Panc1 (cell line): ENCODE data around the gene SLC22A15. TPM values are rescaled to one million over a fixed set of nuclear protein-coding genes. Genes with fewer than 3 reads are reported as not detected.

Experiments
- ATAC-seq: fragments of 200-7000 bp; cut with Tn5 transposase; 2 replicates; pipeline ENCODE4 v1.9.1; 2020; ENCODE audit warnings: mild to moderate bottlenecking, moderate library complexity
- BruUV-seq: library from RNA; stranded (reverse); fragments of 400-500 nt; replicated peaks from 2 replicates; lab custom pipeline; 2021; lab: Mats Ljungman, UMichigan
- CTCF ChIA-PET: fragments of 300-600 bp; sonication (Branson Sonifier 250); formaldehyde crosslinking; loops from one replicate; lab custom pipeline; 2022; ENCODE audit warnings: antibody characterized with exemption; lab: Charles Lee
- POLR2A ChIA-PET: fragments of 300-600 bp; sonication (Branson Sonifier 250); formaldehyde crosslinking; loops from one replicate; lab custom pipeline; 2022; ENCODE audit warnings: antibody characterized with exemption; lab: Charles Lee
- DNase-seq: peaks from one replicate; pipeline ENCODE4 v3.0.0-alpha.2; 2010; ENCODE audit warnings: low read depth, low spot score
- H3K27ac ChIP-seq: 2 replicates; pipeline ENCODE4 v1.5.1; 2011; ENCODE audit warnings: mild to moderate bottlenecking, low read length, inconsistent platforms
- H3K27me3 ChIP-seq: fragments of 200-500 bp; sonication (Bioruptor generic); 2 replicates; pipeline ENCODE4 v1.6.0; 2014; ENCODE audit warnings: low read length, inconsistent platforms; ENCODE audit not compliant: control insufficient read depth, insufficient read depth
- H3K36me3 ChIP-seq: fragments of 200-500 bp; sonication (Bioruptor generic); 2 replicates; pipeline ENCODE4 v1.5.1; 2014; ENCODE audit warnings: inconsistent platforms, mild to moderate bottlenecking, low read length, moderate library complexity; ENCODE audit not compliant: control insufficient read depth, insufficient read depth
- H3K4me1 ChIP-seq: 2 replicates; pipeline ENCODE4 v1.5.1; 2011; ENCODE audit warnings: inconsistent platforms, mild to moderate bottlenecking, low read length, moderate library complexity; ENCODE audit not compliant: control insufficient read depth, insufficient read depth
- H3K4me3 ChIP-seq, 2 experiments: 2 replicates each; pipeline ENCODE4 v1.5.1; 2011 to 2012; ENCODE audit warnings: low read depth in 2 of 2, low read length in 2 of 2, mild to moderate bottlenecking in 2 of 2, inconsistent platforms in 1 of 2, moderate library complexity in 1 of 2
- H3K9me3 ChIP-seq: fragments of 200-500 bp; sonication (Bioruptor generic); 2 replicates; pipeline ENCODE4 v1.5.1; 2014; ENCODE audit warnings: low read depth, mild to moderate bottlenecking, inconsistent platforms, low read length, moderate library complexity; ENCODE audit not compliant: control insufficient read depth, insufficient read depth
- CTCF ChIP-seq: fragments of 450-650 bp; IDR thresholded peaks from 2 replicates; pipeline ENCODE4 v1.5.1; 2017; ENCODE audit warnings: mild to moderate bottlenecking
- POLR2AphosphoS5 ChIP-seq: IDR thresholded peaks from 2 replicates; pipeline ENCODE4 v1.6.1; 2012; ENCODE audit warnings: mild to moderate bottlenecking, low read depth, low read length, moderate library complexity
- REST ChIP-seq, 2 experiments: IDR thresholded peaks; 2 replicates each; pipeline ENCODE4 v1.6.1; 2011 to 2012; ENCODE audit warnings: low read depth in 2 of 2, control low read depth in 1 of 2, low read length in 1 of 2, mild to moderate bottlenecking in 1 of 2, moderate library complexity in 1 of 2; ENCODE audit not compliant: insufficient read depth in 1 of 2
- SIN3A ChIP-seq: IDR thresholded peaks from 2 replicates; pipeline ENCODE4 v1.6.1; 2012; ENCODE audit warnings: low read depth, mild to moderate bottlenecking, low read length, moderate library complexity, borderline replicate concordance; ENCODE audit not compliant: insufficient read depth
- TCF7L2 ChIP-seq: IDR thresholded peaks from 2 replicates; pipeline ENCODE4 v1.6.1; 2011; ENCODE audit warnings: mild to moderate bottlenecking, low read depth, low read length, inconsistent platforms
- in situ Hi-C: cut with HindIII; loops from 2 replicates; pipeline ENCODE4 v1.10.0; 2016; ENCODE audit warnings: low sequenced_read_pairs, low pct_unique_long_range_greater_than_20kb
- intact Hi-C: fragments of 100-400 bp; cut with micrococcal nuclease; formaldehyde crosslinking; loops from one replicate; pipeline ENCODE4 v1.10.0; 2022; ENCODE audit not compliant: unreplicated experiment
- total RNA-seq: library from RNA; stranded (reverse); gene quantifications from one replicate; pipeline ENCODE4 v1.2.1, GENCODE V29; 2021; ENCODE audit not compliant: unreplicated experiment

SLC22A15 gene
- total RNA-seq, 1 experiment from 2014 or later = 0.21 TPM

- no peak for ATAC-seq
- no TSS peak for BruUV-seq
- intact Hi-C loops (no loop called here), in situ Hi-C loops (no loop called here)
- TF ChIP-seq REST (IDR thresholded peaks at IDR 0.05; ENCODE audit: insufficient read depth in 1 of 2, low read depth in 2 of 2, low read length in 1 of 2) = no peak
- TF ChIP-seq SIN3A = no peak
- no peak for TF ChIP-seq TCF7L2
- TF ChIP-seq CTCF = no peak
- TF ChIP-seq POLR2AphosphoS5 = no peak
- no peaks in the 10 kb centered on the region for H3K9me3 ChIP-seq
- no peaks in the 10 kb centered on the region for H3K4me1 ChIP-seq
- POLR2A ChIA-PET = no interaction called here
- no peaks in the 10 kb centered on the region for H3K27me3 ChIP-seq
- H3K36me3 ChIP-seq = no peaks in the 10 kb centered on the region
- no peak for DNase-seq
- CTCF ChIA-PET = no interaction called here
- H3K4me3 ChIP-seq = no peak overlapping the region
- H3K27ac ChIP-seq = no peak overlapping the region
These were observed 46.4 kb upstream of the SLC22A15 start for GRCh38 chr1:115929881-115930280.

GRCh38 chr1:115933625-115934024 lies 42.7 kb upstream of the SLC22A15 start:
- ATAC-seq (no peak), DNase-seq (no peak)
- H3K36me3 ChIP-seq = no peaks in the 10 kb centered on the region
- ChIA-PET CTCF (interaction anchor here (0.7 kb wide), 1 partner anchor 48 kb away, joined by 6 read pairs; no protein-coding TSS in a partner anchor), POLR2A (no interaction called here)
- no peaks in the 10 kb centered on the region for H3K4me1 ChIP-seq
- H3K27me3 ChIP-seq = no peaks in the 10 kb centered on the region
- intact Hi-C loops (no loop called here), in situ Hi-C loops (no loop called here)
- no peak overlapping the region for H3K4me3 ChIP-seq
- no peaks in the 10 kb centered on the region for H3K9me3 ChIP-seq
- no peak overlapping the region for H3K27ac ChIP-seq
- BruUV-seq = no TSS peak
- no peak for TF ChIP-seq REST (IDR thresholded peaks at IDR 0.05; ENCODE audit: insufficient read depth in 1 of 2, low read depth in 2 of 2, low read length in 1 of 2)
- TF ChIP-seq TCF7L2 = no peak
- TF ChIP-seq POLR2AphosphoS5 = no peak
- no peak for TF ChIP-seq CTCF
- no peak for TF ChIP-seq SIN3A
